CD4-positive, alpha-beta T cell treated with Interleukin-10 for 1 hour (primary cell): Measurements from ENCODE around the gene POLRMT.

Source experiments
- DNase-seq: peaks from one replicate; pipeline ENCODE4 v3.0.0-alpha.2; 2020

POLRMT gene

GRCh38 chr19:662962-663681 is 29.8 kb upstream of the POLRMT start, which contains the start of gene RNF126:
RNF126 (minus strand) TSS chr19:663214; CDS start chr19:663121, 93 bp downstream.
- DNase-seq: peak; percentile 95

GRCh38 chr19:662207-662961 is 29.0 kb upstream of the POLRMT start:
- peak; percentile 78 for DNase-seq

DNA sequence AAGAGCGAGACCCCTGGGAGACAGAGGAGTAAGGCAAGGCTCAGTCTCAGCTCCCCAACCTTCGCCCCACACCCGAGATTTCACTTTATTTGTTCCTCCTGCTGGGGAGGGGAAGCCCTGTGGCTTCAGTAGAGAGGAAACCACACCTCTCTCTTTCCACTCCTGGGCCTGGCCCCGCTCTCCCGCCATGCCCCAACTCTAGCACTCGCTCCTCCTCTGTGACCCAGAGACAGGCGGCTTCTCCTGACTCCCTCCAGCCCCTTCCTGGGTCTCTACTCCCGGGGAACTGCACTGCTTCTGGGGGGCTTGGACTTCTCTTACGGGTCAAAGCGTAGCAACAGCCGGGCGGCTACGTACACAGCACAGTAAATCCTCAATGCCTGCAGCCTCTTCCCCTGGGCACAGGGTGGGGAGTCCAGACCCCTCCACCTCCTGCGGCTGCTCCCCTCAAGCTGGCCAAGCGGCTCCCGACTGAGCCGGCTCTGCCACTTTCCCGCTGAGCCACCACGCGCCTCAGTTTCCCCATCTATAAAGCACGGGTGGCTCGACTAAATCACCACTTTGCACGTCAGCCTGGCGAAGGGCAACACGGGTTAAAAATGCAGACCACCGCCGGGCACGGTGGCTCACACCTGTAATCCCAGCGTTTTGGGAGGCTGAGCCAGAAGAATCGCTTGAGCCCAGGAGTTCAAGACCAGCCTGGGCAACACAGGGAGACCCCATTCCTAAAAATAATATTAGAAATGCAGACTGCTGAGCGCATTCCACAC is 28.3 kb upstream of the POLRMT start:
- peak; percentile 80 for DNase-seq

GRCh38 chr19:660793-661426 is 27.6 kb upstream of the POLRMT start:
- DNase-seq: no peak

DNA sequence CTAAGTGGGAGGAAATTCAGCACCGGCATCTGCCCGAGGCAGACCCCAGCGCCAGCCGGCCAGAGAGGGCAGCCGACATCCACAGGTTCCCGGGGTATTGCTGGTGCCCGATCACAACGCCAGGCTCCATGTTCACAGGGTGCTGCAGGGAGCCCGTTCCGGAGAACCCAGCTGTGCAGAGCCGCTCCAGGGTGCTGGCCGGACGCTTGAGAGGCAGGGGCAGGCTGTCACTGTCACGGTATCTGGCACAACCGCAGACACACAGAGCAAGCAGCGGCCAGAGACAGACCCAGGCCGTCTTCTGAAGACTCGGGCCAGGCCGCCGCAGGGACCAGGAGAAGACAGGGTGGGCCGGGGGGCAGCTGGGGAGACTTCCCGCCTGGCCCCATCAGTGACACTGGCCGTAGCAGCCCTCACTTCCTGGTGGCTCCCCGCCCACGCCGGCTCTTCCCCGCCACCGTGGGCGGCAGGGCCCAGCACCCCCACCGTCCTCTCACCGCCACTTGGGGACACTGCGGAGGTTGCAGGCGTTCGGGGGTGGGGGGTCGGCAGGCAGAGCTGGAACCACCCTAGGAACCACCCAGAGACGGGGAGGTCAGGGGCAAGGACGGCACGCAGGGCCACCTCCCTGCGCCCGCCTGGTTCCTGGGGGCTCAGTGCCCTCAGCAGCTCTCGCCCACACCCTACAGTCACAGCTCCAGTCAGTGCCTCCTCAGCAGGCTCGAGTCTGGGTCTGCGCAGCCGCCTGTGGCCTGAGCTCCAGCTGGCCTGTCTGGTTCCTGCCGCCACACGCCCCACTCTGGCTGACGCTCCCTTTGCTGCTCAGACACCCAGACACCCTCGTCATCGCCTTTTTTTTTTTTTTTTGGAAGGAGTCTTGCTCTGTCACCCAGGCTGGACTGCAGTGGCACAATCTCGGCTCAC is 25.8 kb upstream of the POLRMT start:
- peak; percentile 73 for DNase-seq

DNA sequence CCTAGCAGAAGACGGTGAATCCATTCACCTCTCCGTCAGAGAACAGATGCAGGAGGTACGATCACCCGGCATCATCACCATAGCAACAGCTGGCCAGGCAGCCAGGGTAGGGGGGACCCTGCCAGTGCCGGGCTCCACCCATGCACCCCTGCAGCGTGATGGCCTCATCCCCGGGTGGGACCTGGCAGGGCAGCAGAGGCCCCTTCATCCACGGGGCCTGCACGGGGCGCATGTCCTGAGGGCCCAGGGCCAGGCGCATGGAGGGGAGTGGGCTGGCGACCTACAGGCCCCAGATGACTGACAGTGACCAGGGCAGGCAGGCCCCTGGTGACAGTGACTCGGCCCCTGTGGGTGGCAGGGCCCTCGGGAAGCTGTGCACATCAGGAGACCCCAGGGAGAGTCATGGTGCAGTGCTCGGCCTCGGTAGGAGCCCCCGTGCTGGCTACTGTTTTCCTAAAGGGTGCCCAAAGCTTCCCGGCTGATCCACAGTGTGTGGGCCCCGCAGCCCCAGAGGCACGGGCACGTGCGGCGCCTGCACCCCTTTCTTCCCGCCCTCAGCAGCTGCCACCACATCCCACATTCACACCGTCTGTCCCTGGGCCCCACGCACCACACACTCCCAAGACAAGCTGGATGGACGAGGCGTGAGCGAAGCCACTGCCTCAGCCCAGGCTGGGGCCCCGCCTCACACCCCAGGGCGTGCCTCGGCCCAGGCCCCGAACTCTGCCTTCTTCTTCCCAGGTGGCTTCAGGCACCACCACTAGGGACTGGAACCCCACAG is 24.9 kb upstream of the POLRMT start:
- DNase-seq: no peak

GRCh38 chr19:657611-658010 is 24.3 kb upstream of the POLRMT start:
- no peak for DNase-seq

- DNase-seq: no peak
Measured at GRCh38 chr19:656751-657559, 23.6 kb upstream of the POLRMT start.

DNA sequence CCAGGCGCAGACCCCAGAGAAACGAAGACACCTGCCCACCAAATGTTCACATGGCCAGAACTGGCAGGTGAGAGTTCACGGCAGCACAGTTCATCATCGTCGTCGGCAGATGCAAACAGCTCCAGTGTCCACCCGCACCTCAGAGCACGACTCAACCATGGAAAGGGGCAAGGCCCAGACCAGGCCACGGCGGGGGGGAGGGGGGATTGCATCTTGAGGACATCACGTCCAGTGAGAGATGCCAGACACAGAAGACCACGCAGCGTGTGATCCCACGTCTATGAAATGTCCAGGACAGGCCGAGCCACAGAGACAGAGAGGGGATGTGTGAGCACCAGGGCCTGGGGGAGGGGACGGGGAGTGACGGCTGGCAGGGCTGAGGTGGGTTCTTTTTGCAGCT is 22.4 kb upstream of the POLRMT start:
- DNase-seq: no peak

DNA sequence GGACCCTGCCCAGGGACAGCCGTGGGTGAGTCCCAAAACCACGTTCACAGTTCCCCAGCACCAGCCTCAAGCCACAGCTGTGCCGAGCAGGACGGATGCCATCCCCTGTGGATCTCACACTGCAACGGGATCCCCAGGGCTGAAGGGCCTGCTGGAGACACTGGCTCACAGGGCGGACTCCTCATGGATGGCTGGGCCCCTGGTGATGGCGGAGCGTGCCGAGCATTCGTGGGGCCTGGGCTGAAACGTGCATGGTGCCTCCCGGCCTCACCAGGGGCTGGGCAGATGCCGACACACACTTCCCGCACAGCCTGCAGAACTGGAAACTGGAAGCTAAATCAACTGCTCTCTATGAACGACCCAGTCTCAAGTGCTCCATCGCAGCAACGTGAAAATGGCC is 20.1 kb upstream of the POLRMT start:
- no peak for DNase-seq

DNA sequence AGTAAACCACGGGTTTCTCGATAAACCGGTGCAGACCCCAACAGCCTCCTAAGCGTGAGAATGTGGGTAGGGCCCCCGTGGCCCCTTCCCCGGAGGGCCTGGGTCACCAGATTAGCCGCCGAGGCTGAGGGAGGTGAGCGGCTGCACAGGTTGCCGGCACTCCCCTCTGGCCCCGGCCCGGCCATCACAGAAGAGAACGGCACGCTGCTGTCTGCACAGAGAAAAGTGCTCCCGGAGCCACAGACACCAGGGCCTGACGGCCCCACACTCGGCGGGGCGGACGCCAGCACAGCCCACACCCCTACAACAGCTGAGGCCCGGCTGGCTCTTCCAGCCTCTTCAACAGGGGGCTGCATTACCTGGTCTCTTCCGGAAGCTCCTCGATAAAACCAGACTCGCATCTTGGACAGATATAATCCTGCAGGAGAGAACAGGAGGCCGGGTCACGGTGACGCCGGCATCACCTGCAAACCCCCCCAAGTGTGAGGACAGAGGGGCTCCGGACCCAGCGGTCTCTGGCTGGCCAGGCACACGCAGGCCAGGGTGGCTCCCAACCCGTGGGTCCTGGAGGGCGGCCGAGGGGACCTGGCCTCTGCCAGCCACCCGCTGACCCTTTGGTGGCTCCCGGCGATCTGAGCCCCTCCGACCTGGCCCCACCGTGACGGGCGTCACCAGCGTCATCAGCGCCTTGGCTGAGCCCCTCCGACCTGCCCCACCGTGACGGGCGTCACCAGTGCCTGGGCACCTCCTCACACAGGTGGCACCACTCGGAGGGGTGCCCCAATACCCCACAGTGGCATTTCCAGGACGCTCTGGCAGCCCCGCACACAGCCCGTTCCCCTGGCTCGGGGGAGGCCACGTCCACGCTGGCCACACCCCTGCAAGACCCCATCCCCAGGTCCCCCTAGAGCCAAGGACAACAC is 19.4 kb upstream of the POLRMT start:
- no peak for DNase-seq

GRCh38 chr19:651991-652390 is 18.7 kb upstream of the POLRMT start:
- DNase-seq: no peak

GRCh38 chr19:651114-651818 is 17.9 kb upstream of the POLRMT start:
- no peak for DNase-seq

- DNase-seq: no peak
Measured at GRCh38 chr19:650121-650520, 16.8 kb upstream of the POLRMT start.

DNA sequence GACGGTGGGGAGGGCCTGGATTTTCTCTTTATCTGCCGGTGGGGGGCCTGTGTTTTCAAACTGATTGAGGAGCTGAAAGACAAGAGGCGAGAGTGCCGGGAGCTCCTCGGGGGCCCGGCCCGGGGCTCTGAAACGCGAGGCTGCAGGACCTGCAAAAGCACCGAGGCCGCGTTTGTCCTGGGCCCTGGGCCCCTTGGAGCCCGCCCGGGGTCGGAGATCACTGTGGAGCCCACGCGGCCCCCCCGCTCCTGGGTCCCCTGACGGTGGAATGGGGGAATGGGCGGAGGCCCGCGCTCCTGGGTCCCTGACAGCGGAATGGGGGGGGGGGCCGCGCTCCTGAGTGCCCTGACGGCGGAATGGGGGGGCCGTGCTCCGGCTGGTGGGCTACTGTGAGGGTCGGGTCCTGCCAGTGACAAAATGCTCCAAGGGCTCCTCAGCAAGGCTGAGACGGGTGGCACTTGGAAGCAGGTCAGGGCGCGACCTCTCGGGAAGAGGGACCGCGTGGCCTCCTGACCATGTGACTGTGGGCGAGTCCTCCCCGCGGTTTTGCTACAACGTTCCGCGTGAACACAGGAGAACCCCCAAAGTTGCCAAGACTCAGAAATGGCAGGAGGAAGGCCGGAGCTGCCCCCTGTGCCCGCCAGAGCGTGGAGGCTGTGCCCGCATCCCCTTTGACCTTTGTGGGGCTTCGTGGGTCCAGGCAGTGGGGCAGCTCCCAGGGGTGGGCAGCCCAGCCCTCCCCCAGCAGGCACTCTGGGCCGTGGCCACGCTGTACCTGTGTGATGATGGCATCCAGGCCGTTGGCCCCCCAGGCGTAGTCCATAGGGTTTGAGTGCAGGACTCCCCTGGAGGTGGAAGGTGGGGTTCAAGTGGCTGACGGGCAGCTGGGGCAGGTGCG is 15.8 kb upstream of the POLRMT start:
- DNase-seq: no peak

- no peak for DNase-seq
Measured at GRCh38 chr19:648305-648704, 15.0 kb upstream of the POLRMT start.

- no peak for DNase-seq
Measured at GRCh38 chr19:647566-648284, 14.4 kb upstream of the POLRMT start.
